RWPE2 (cell line): ENCODE data around the gene FKBP1A.

Experiments
- ATAC-seq: fragments of 200-7000 bp; cut with Tn5 transposase; 3 replicates; pipeline ENCODE4 v1.9.1; 2021; ENCODE audit warnings: low read depth
- DNase-seq: peaks from one replicate; pipeline ENCODE4 v3.0.0-alpha.2; 2020; ENCODE audit warnings: low spot score
- H3K27ac ChIP-seq: fragments of 450-650 bp; 2 replicates; pipeline ENCODE4 v1.5.1; 2017; ENCODE audit warnings: mild to moderate bottlenecking; ENCODE audit not compliant: poor library complexity, severe bottlenecking
- H3K27me3 ChIP-seq: fragments of 250-450 bp; sonication (Bioruptor Pico); 2 replicates; pipeline ENCODE4 v1.5.1; 2021; ENCODE audit warnings: mild to moderate bottlenecking, moderate library complexity; ENCODE audit not compliant: insufficient read depth, poor library complexity, severe bottlenecking
- H3K36me3 ChIP-seq: fragments of 250-450 bp; sonication (Bioruptor Pico); 2 replicates; pipeline ENCODE4 v1.5.1; 2020; ENCODE audit warnings: low read depth, mild to moderate bottlenecking, moderate library complexity
- H3K4me1 ChIP-seq: fragments of 250-450 bp; sonication (Bioruptor Pico); 2 replicates; pipeline ENCODE4 v1.5.1; 2021; ENCODE audit warnings: mild to moderate bottlenecking, moderate library complexity; ENCODE audit not compliant: insufficient read depth, poor library complexity, severe bottlenecking
- H3K4me3 ChIP-seq: fragments of 250-450 bp; sonication (Bioruptor Pico); 2 replicates; pipeline ENCODE4 v1.5.1; 2021; ENCODE audit warnings: mild to moderate bottlenecking, moderate library complexity; ENCODE audit not compliant: severe bottlenecking
- H3K9me3 ChIP-seq: fragments of 250-450 bp; sonication (Bioruptor Pico); 2 replicates; pipeline ENCODE4 v1.5.1; 2021; ENCODE audit warnings: mild to moderate bottlenecking, moderate library complexity; ENCODE audit not compliant: severe bottlenecking
- TF ChIP-seq, protein P1 (sequence below): fragments of 450-650 bp; IDR thresholded peaks from one replicate; pipeline ENCODE4 v1.5.1; 2017; ENCODE audit warnings: mild to moderate bottlenecking, moderate library complexity; ENCODE audit not compliant: poor library complexity, severe bottlenecking

The FKBP1A gene

GRCh38 chr20:1334761-1335160 lies 58.1 kb downstream of the FKBP1A start:
- Histone ChIP-seq H3K36me3 (peaks cover 3% of the 10 kb centered on the region; the same call in 1 of the 2 replicates), H3K27ac (no peak overlapping the region), H3K27me3 (no peaks in the 10 kb centered on the region), H3K9me3 (no peaks in the 10 kb centered on the region), H3K4me1 (peaks cover 20% of the 10 kb centered on the region), H3K4me3 (no peak overlapping the region)
- TF ChIP-seq, protein P1, sequence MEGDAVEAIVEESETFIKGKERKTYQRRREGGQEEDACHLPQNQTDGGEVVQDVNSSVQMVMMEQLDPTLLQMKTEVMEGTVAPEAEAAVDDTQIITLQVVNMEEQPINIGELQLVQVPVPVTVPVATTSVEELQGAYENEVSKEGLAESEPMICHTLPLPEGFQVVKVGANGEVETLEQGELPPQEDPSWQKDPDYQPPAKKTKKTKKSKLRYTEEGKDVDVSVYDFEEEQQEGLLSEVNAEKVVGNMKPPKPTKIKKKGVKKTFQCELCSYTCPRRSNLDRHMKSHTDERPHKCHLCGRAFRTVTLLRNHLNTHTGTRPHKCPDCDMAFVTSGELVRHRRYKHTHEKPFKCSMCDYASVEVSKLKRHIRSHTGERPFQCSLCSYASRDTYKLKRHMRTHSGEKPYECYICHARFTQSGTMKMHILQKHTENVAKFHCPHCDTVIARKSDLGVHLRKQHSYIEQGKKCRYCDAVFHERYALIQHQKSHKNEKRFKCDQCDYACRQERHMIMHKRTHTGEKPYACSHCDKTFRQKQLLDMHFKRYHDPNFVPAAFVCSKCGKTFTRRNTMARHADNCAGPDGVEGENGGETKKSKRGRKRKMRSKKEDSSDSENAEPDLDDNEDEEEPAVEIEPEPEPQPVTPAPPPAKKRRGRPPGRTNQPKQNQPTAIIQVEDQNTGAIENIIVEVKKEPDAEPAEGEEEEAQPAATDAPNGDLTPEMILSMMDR, result peak; percentile 33
- ATAC-seq (peak; percentile 35; the same call in 2 of the 3 replicates), DNase-seq (no peak)

GRCh38 chr20:1334370-1334731 lies 58.5 kb downstream of the FKBP1A start:
- Histone ChIP-seq H3K27me3 (no peaks in the 10 kb centered on the region), H3K27ac (no peak overlapping the region), H3K36me3 (peaks cover 3% of the 10 kb centered on the region; the same call in 1 of the 2 replicates), H3K4me3 (no peak overlapping the region), H3K9me3 (no peaks in the 10 kb centered on the region), H3K4me1 (peaks cover 24% of the 10 kb centered on the region)
- TF ChIP-seq, protein P1, result no peak
- DNase-seq, result no peak
- no peak for ATAC-seq

GRCh38 chr20:1333462-1334369 lies 59.1 kb downstream of the FKBP1A start:
- ATAC-seq (no peak), DNase-seq (no peak)
- H3K36me3 ChIP-seq, result peaks cover 3% of the 10 kb centered on the region; the same call in 1 of the 2 replicates
- H3K27ac ChIP-seq, result no peak overlapping the region
- TF ChIP-seq, protein P1, result no peak
- no peaks in the 10 kb centered on the region for H3K27me3 ChIP-seq
- H3K4me3 ChIP-seq, result no peak overlapping the region
- H3K4me1 ChIP-seq, result peaks cover 31% of the 10 kb centered on the region
- no peaks in the 10 kb centered on the region for H3K9me3 ChIP-seq

GRCh38 chr20:1332749-1333300 lies 60.0 kb downstream of the FKBP1A start:
- TF ChIP-seq, protein P1, result no peak
- Histone ChIP-seq H3K36me3 (peaks cover 3% of the 10 kb centered on the region; the same call in 1 of the 2 replicates), H3K27ac (no peak overlapping the region), H3K9me3 (no peaks in the 10 kb centered on the region), H3K27me3 (no peaks in the 10 kb centered on the region), H3K4me3 (no peak overlapping the region), H3K4me1 (peaks cover 40% of the 10 kb centered on the region)
- ATAC-seq, result no peak
- DNase-seq, result no peak
